Measurements from ENCODE around the gene ENTREP1.

DNA sequence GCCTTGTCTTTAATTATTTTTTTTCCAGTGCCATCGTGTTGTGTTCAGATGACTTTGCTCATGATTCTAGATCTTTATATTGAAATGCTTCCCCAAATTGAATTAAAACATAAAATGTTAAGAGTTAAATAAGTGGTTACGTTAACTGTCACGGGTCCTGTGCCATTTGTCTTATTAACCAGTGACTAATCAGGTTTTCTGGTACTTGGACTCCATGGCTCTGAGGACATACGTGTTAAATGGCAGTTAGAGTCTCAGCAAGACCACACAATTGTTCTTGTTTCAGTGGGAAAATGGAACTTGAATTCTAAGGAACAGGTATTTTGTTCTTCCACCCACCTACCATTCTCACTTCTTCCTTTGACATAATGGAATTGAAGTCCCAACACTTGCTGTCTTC lies 32.8 kb downstream of the ENTREP1 start:
- TF ChIP-seq POLR2A (IDR thresholded peaks at IDR 0.05), result no peak
- TF ChIP-seq, protein P1, sequence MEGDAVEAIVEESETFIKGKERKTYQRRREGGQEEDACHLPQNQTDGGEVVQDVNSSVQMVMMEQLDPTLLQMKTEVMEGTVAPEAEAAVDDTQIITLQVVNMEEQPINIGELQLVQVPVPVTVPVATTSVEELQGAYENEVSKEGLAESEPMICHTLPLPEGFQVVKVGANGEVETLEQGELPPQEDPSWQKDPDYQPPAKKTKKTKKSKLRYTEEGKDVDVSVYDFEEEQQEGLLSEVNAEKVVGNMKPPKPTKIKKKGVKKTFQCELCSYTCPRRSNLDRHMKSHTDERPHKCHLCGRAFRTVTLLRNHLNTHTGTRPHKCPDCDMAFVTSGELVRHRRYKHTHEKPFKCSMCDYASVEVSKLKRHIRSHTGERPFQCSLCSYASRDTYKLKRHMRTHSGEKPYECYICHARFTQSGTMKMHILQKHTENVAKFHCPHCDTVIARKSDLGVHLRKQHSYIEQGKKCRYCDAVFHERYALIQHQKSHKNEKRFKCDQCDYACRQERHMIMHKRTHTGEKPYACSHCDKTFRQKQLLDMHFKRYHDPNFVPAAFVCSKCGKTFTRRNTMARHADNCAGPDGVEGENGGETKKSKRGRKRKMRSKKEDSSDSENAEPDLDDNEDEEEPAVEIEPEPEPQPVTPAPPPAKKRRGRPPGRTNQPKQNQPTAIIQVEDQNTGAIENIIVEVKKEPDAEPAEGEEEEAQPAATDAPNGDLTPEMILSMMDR (IDR thresholded peaks at IDR 0.05), result no peak
